KMS-11 (cell line): ENCODE measurements around the gene VASP.

Experiments
- H2AFZ ChIP-seq: fragments of 200-600 bp; sonication (generic); 2 replicates; pipeline ENCODE4 v1.6.1; 2016; ENCODE audit warnings: antibody characterized with exemption, mixed run types, low read depth
- H3K27ac ChIP-seq: fragments of 200-600 bp; sonication (generic); 2 replicates; pipeline ENCODE4 v1.6.1; 2016; ENCODE audit warnings: mild to moderate bottlenecking, mixed run types
- H3K27me3 ChIP-seq: fragments of 200-600 bp; sonication (generic); 2 replicates; pipeline ENCODE4 v1.6.1; 2017; ENCODE audit warnings: mild to moderate bottlenecking, low read depth, mixed run types, moderate library complexity; ENCODE audit not compliant: insufficient read depth
- H3K36me3 ChIP-seq: fragments of 200-600 bp; sonication (generic); 2 replicates; pipeline ENCODE4 v1.6.1; 2017; ENCODE audit warnings: mild to moderate bottlenecking, mixed run types; ENCODE audit not compliant: insufficient read depth
- H3K4me1 ChIP-seq: fragments of 200-600 bp; sonication (generic); 2 replicates; pipeline ENCODE4 v1.6.1; 2016; ENCODE audit warnings: mild to moderate bottlenecking, low read depth, mixed run types; ENCODE audit not compliant: poor library complexity, severe bottlenecking
- H3K4me2 ChIP-seq: fragments of 200-600 bp; sonication (generic); 2 replicates; pipeline ENCODE4 v1.7.0; 2016; ENCODE audit warnings: mild to moderate bottlenecking, mixed run types
- H3K4me3 ChIP-seq: fragments of 200-600 bp; sonication (generic); IDR thresholded peaks from 2 replicates; pipeline ENCODE4 v1.6.1; 2017; ENCODE audit warnings: low read depth, low read length, mixed read lengths; ENCODE audit not compliant: insufficient read depth
- H3K79me2 ChIP-seq: fragments of 200-600 bp; sonication (generic); 2 replicates; pipeline ENCODE4 v1.6.1; 2016; ENCODE audit warnings: low read depth, mixed run types; ENCODE audit not compliant: insufficient read depth
- H3K9ac ChIP-seq: fragments of 200-600 bp; sonication (generic); 2 replicates; pipeline ENCODE4 v1.6.1; 2016; ENCODE audit warnings: mild to moderate bottlenecking, mixed run types
- H4K20me1 ChIP-seq: fragments of 200-600 bp; sonication (generic); 2 replicates; pipeline ENCODE4 v1.6.1; 2016; ENCODE audit warnings: mild to moderate bottlenecking, mixed run types; ENCODE audit not compliant: insufficient read depth
- CTCF ChIP-seq: fragments of 200-600 bp; sonication (generic); conservative IDR thresholded peaks from 2 replicates; pipeline ENCODE4 v1.6.1; 2017; ENCODE audit warnings: low read depth, mild to moderate bottlenecking, antibody characterized with exemption, low read length, moderate library complexity, mixed read lengths

Gene VASP

GRCh38 chr19:45475537-45476291 is 31.6 kb upstream of the VASP start:
- Histone ChIP-seq H3K4me2 (no peak overlapping the region), H3K36me3 (no peaks in the 10 kb centered on the region), H3K27me3 (peaks cover 30% of the 10 kb centered on the region; the same call in 1 of the 2 replicates), H3K79me2 (no peaks in the 10 kb centered on the region), H3K4me1 (peaks cover 27% of the 10 kb centered on the region), H3K9ac (no peak overlapping the region), H2AFZ (no peak overlapping the region), H3K27ac (no peak overlapping the region), H3K4me3 (no peak overlapping the region), H4K20me1 (no peaks in the 10 kb centered on the region)
- no peak; the same call in 1 of the 2 replicates for TF ChIP-seq CTCF

- Histone ChIP-seq H3K79me2 (no peaks in the 10 kb centered on the region), H3K4me3 (no peak overlapping the region), H4K20me1 (no peaks in the 10 kb centered on the region), H3K9ac (no peak overlapping the region), H3K27ac (no peak overlapping the region), H3K36me3 (no peaks in the 10 kb centered on the region), H2AFZ (no peak overlapping the region), H3K4me1 (peaks cover 27% of the 10 kb centered on the region), H3K27me3 (peaks cover 30% of the 10 kb centered on the region; the same call in 1 of the 2 replicates), H3K4me2 (no peak overlapping the region)
- TF ChIP-seq CTCF = no peak
Observed at GRCh38 chr19:45476304-45476703, 31.0 kb upstream of the VASP start.

GRCh38 chr19:45477186-45477585 is 30.1 kb upstream of the VASP start:
- Histone ChIP-seq H3K9ac (no peak overlapping the region), H3K27ac (no peak overlapping the region), H4K20me1 (no peaks in the 10 kb centered on the region), H3K27me3 (peaks cover 30% of the 10 kb centered on the region; the same call in 1 of the 2 replicates), H3K4me2 (no peak overlapping the region), H3K4me3 (no peak overlapping the region), H3K79me2 (no peaks in the 10 kb centered on the region), H3K4me1 (peaks cover 27% of the 10 kb centered on the region), H3K36me3 (no peaks in the 10 kb centered on the region), H2AFZ (no peak overlapping the region)
- TF ChIP-seq CTCF = no peak

GRCh38 chr19:45477713-45478453 is 29.4 kb upstream of the VASP start:
- Histone ChIP-seq H3K36me3 (no peaks in the 10 kb centered on the region), H3K27ac (peak overlapping the region; percentile 86; the same call in 1 of the 2 replicates), H3K9ac (peak overlapping the region; percentile 10; the same call in 1 of the 2 replicates), H3K79me2 (no peaks in the 10 kb centered on the region), H4K20me1 (no peaks in the 10 kb centered on the region), H3K4me1 (peaks cover 27% of the 10 kb centered on the region), H3K4me2 (peak overlapping the region; percentile 50), H3K4me3 (no peak overlapping the region), H3K27me3 (peaks cover 27% of the 10 kb centered on the region; the same call in 1 of the 2 replicates), H2AFZ (peak overlapping the region; percentile 35; the same call in 1 of the 2 replicates)
- peak; percentile 41; the same call in 1 of the 2 replicates for TF ChIP-seq CTCF
